DND-41 (cell line): ENCODE data around the gene CPLANE2.

Source experiments
- EZH2 ChIP-seq: IDR thresholded peaks from 3 replicates; pipeline ENCODE4 v1.6.1; 2012; ENCODE audit warnings: borderline replicate concordance, low read depth, mild to moderate bottlenecking, moderate library complexity, low read length, inconsistent platforms; ENCODE audit not compliant: severe bottlenecking
- TF ChIP-seq, protein P1 (sequence below): IDR thresholded peaks from 2 replicates; pipeline ENCODE4 v1.5.1; 2012; ENCODE audit warnings: borderline replicate concordance, low read length, moderate library complexity, mild to moderate bottlenecking; ENCODE audit not compliant: poor library complexity, severe bottlenecking; ENCODE audit errors: extremely low read depth

DNA sequence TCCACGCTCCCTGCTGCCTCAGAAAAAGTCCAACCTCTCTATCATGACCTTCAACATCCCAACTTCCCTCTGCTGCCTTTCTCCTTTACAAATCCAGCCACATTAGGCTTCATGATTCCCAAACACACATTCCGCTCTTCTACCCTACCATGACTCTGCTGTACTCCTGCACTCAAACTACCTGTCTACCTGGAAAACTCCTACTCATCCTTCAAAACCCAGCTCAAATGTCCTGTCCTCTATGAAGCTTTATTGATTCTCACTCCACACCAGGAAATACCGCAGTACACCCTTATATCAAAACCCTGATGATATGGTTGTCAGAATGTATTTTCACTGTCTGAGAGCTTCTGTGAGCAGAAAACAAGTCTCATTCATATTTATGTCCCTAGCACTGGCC, 33.4 kb downstream of the CPLANE2 start:
- TF ChIP-seq, protein P1, sequence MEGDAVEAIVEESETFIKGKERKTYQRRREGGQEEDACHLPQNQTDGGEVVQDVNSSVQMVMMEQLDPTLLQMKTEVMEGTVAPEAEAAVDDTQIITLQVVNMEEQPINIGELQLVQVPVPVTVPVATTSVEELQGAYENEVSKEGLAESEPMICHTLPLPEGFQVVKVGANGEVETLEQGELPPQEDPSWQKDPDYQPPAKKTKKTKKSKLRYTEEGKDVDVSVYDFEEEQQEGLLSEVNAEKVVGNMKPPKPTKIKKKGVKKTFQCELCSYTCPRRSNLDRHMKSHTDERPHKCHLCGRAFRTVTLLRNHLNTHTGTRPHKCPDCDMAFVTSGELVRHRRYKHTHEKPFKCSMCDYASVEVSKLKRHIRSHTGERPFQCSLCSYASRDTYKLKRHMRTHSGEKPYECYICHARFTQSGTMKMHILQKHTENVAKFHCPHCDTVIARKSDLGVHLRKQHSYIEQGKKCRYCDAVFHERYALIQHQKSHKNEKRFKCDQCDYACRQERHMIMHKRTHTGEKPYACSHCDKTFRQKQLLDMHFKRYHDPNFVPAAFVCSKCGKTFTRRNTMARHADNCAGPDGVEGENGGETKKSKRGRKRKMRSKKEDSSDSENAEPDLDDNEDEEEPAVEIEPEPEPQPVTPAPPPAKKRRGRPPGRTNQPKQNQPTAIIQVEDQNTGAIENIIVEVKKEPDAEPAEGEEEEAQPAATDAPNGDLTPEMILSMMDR, result no peak
- TF ChIP-seq EZH2, result no peak
